HG03025 (cell line): Measurements from ENCODE around the gene UBXN7.
"Not testable (repeated sequence)": the region's sequence is repeated elsewhere in the genome, so short reads cannot be mapped to it uniquely, and the experiment has no call there.

Experiments
- ATAC-seq: cut with Tn5 transposase; IDR thresholded peaks from one replicate; pipeline ENCODE4 v1.9.1; 2021; ENCODE audit warnings: mild to moderate bottlenecking, moderate library complexity; ENCODE audit not compliant: unreplicated experiment, low FRiP score

UBXN7 gene

GRCh38 chr3:196421668-196422067 lies 10.6 kb downstream of the UBXN7 start:
- ATAC-seq, result not testable (repeated sequence)

GRCh38 chr3:196419386-196419785 lies 12.8 kb downstream of the UBXN7 start:
- ATAC-seq, result no peak

- no peak for ATAC-seq
Measured at GRCh38 chr3:196418601-196419000, 13.6 kb downstream of the UBXN7 start.

GRCh38 chr3:196414469-196414868 lies 17.8 kb downstream of the UBXN7 start:
- ATAC-seq, result no peak

- no peak for ATAC-seq
Measured at GRCh38 chr3:196412704-196413103, 19.5 kb downstream of the UBXN7 start.

GRCh38 chr3:196409409-196409808 lies 22.8 kb downstream of the UBXN7 start:
- no peak for ATAC-seq

GRCh38 chr3:196408565-196409300 lies 23.5 kb downstream of the UBXN7 start:
- no peak for ATAC-seq

- ATAC-seq, result no peak
Measured at GRCh38 chr3:196406811-196407470, 25.3 kb downstream of the UBXN7 start.

GRCh38 chr3:196400331-196400730 lies 31.9 kb downstream of the UBXN7 start:
- no peak for ATAC-seq

GRCh38 chr3:196399485-196399945 lies 32.7 kb downstream of the UBXN7 start:
- no peak for ATAC-seq

- ATAC-seq, result no peak
Measured at GRCh38 chr3:196398782-196399181, 33.4 kb downstream of the UBXN7 start.

GRCh38 chr3:196397941-196398340 lies 34.3 kb downstream of the UBXN7 start:
- no peak for ATAC-seq

- no peak for ATAC-seq
Measured at GRCh38 chr3:196390116-196390515, 42.1 kb downstream of the UBXN7 start.

GRCh38 chr3:196388956-196389355 lies 43.3 kb downstream of the UBXN7 start:
- no peak for ATAC-seq

- ATAC-seq, result not testable (repeated sequence)
Measured at GRCh38 chr3:196387941-196388340, 44.3 kb downstream of the UBXN7 start.

- ATAC-seq, result not testable (repeated sequence)
Measured at GRCh38 chr3:196386797-196387196, 45.4 kb downstream of the UBXN7 start.

- not testable (repeated sequence) for ATAC-seq
Measured at GRCh38 chr3:196386034-196386433, 46.2 kb downstream of the UBXN7 start.

- not testable (repeated sequence) for ATAC-seq
Measured at GRCh38 chr3:196385446-196385845, 46.8 kb downstream of the UBXN7 start.

GRCh38 chr3:196378146-196378841 lies 53.9 kb downstream of the UBXN7 start:
- no peak for ATAC-seq

GRCh38 chr3:196377321-196377720 lies 54.9 kb downstream of the UBXN7 start:
- ATAC-seq, result no peak

GRCh38 chr3:196365736-196366135 lies 66.5 kb downstream of the UBXN7 start:
- ATAC-seq, result no peak
